Ascending aorta (tissue), 2 donors: ENCODE measurements around the gene NEBL. TPM values are rescaled to one million over a fixed set of nuclear protein-coding genes. Genes with fewer than 3 reads are reported as not detected.

Experiments
- DNase-seq, 2 donors: peaks; one replicate each; pipeline ENCODE4 v3.0.0-alpha.2; 2019; ENCODE audit warnings: low spot score in 2 of 2
- H3K27ac ChIP-seq, 2 donors: fragments of 200-600 bp; sonication (generic); one replicate each; pipeline ENCODE4 v1.5.1; 2016 to 2017; ENCODE audit warnings: mild to moderate bottlenecking in 1 of 2
- H3K27me3 ChIP-seq: fragments of 200-600 bp; sonication (generic); one replicate; pipeline ENCODE4 v1.5.1; 2017
- H3K36me3 ChIP-seq, 2 donors: fragments of 200-600 bp; sonication (generic); one replicate each; pipeline ENCODE4 v1.5.1; 2016
- H3K4me1 ChIP-seq, 2 donors: fragments of 200-600 bp; sonication (generic); one replicate each; pipeline ENCODE4 v1.5.1; 2016 to 2017; ENCODE audit warnings: mild to moderate bottlenecking in 1 of 2
- H3K4me3 ChIP-seq, 2 donors: fragments of 200-600 bp; sonication (generic); one replicate each; pipeline ENCODE4 v1.5.1; 2016 to 2017; ENCODE audit warnings: mild to moderate bottlenecking in 1 of 2
- H3K9me3 ChIP-seq, 2 donors: fragments of 200-600 bp; sonication (generic); one replicate each; pipeline ENCODE4 v1.5.1; 2016
- intact Hi-C: fragments of 100-400 bp; cut with DNase I; formaldehyde crosslinking; loops from one replicate; pipeline ENCODE4 v1.15.1; 2023
- total RNA-seq: library from RNA; depleted of rRNA; stranded (reverse); fragments of >200 nt; gene quantifications from one replicate; pipeline ENCODE4 v1.1.0, GENCODE V29; 2016
- TF ChIP-seq, protein P1 (sequence below), 3 experiments: fragments of 200-600 bp in 2 of 3; fragments of 450-650 bp in 1 of 3; sonication (generic) in 2 of 3; IDR thresholded peaks; one replicate each; pipeline ENCODE4 v1.5.1; 2016 to 2019; ENCODE audit warnings: antibody characterized with exemption in 3 of 3, mild to moderate bottlenecking in 1 of 3, moderate library complexity in 1 of 3

NEBL gene
- total RNA-seq, 1 donor from 2014 or later, result 0.21 TPM

DNA sequence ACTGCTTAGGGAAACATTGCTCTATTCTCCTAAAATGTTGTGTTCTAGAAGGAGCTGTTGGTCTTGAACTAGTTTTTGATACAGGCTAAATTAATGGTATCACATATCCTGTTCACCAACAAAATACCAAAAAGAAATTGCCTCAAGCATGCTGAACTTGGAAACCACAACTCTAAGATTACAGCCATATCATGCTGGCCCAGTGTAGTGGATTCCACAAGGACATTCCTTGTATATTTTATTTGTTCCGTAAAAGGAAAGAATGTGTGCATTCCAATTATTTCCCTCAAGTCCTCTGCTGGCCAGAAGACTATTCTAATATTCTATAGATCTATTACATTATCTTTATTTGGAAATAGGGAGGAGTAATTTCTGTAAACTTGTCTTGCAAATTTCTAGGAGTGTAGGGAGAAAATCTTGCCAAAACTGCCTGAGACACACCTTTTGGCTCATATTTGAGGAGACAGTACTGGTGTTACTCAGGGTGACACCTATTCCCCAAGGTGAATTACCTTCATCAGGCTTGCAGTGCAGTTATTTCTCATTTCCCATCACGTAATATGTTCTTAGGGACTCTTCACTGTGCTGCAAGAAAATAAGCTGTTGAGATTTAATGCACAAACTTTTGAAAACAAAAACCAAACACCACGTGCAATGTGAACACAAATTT is 1.9 kb upstream of the NEBL start:
- DNase-seq, result no peak
- Histone ChIP-seq H3K4me3 (no peak overlapping the region), H3K36me3 (no peaks in the 10 kb centered on the region), H3K9me3 (no peaks in the 10 kb centered on the region), H3K27me3 (no peaks in the 10 kb centered on the region), H3K27ac (no peak overlapping the region), H3K4me1 (no peaks in the 10 kb centered on the region)
- TF ChIP-seq, protein P1, sequence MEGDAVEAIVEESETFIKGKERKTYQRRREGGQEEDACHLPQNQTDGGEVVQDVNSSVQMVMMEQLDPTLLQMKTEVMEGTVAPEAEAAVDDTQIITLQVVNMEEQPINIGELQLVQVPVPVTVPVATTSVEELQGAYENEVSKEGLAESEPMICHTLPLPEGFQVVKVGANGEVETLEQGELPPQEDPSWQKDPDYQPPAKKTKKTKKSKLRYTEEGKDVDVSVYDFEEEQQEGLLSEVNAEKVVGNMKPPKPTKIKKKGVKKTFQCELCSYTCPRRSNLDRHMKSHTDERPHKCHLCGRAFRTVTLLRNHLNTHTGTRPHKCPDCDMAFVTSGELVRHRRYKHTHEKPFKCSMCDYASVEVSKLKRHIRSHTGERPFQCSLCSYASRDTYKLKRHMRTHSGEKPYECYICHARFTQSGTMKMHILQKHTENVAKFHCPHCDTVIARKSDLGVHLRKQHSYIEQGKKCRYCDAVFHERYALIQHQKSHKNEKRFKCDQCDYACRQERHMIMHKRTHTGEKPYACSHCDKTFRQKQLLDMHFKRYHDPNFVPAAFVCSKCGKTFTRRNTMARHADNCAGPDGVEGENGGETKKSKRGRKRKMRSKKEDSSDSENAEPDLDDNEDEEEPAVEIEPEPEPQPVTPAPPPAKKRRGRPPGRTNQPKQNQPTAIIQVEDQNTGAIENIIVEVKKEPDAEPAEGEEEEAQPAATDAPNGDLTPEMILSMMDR (IDR thresholded peaks at IDR 0.05), result no peak
- intact Hi-C loops, result no loop called here

DNA sequence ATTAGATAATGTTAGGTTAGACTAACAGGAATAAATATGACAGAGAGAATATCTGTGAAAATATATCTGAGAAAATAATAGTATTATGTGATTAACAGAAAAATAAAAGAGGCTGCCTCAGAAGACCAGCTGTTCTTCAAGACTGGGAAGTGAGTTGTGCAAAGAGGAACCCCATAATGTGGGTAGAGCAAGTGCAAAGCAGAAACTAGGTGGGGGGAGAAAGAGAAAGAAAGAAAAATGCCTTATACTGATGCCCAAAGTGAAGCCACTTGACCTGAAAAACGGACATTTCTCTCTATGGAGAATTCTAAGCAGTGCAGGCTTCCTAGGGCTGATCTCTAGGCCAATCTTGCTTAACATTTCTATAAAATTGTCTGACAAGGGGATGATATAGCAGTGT is 3.8 kb downstream of the NEBL start:
- H3K4me1 ChIP-seq, result no peaks in the 10 kb centered on the region
- no peak overlapping the region for H3K4me3 ChIP-seq

DNA sequence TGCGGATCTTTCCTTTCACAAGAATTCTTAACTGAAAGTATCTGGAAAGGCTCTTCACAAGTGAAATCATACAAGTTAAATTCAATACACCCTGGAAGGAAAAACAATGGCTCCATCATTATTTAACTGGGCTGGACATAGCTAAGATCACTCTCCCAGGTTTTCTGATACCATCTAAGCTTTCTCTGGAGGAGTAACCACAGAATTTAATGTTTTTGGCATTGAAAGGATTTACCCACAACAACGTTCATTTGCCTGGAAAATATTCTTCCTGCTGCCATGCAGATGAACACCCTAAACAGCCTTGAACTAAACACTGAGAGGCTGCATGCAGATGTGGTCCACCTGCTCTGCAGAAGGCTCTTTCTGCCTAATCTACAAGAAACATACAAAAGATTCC is 4.3 kb downstream of the NEBL start:
- H3K9me3 ChIP-seq, result no peaks in the 10 kb centered on the region
- intact Hi-C loops, result no loop called here
- TF ChIP-seq, protein P1 (IDR thresholded peaks at IDR 0.05), result no peak
- DNase-seq, result no peak
- no peaks in the 10 kb centered on the region for H3K4me1 ChIP-seq
- H3K4me3 ChIP-seq, result no peak overlapping the region
- H3K27ac ChIP-seq, result no peak overlapping the region
- H3K27me3 ChIP-seq, result no peaks in the 10 kb centered on the region
- H3K36me3 ChIP-seq, result no peaks in the 10 kb centered on the region

More for the DNA sequence above, 3.8 kb downstream of the NEBL start:
- H3K9me3 ChIP-seq, result no peaks in the 10 kb centered on the region
- H3K27me3 ChIP-seq, result no peaks in the 10 kb centered on the region
- no peak for DNase-seq
- no peaks in the 10 kb centered on the region for H3K36me3 ChIP-seq
- intact Hi-C loops, result no loop called here
- no peak overlapping the region for H3K27ac ChIP-seq
- TF ChIP-seq, protein P1 (IDR thresholded peaks at IDR 0.05), result no peak

DNA sequence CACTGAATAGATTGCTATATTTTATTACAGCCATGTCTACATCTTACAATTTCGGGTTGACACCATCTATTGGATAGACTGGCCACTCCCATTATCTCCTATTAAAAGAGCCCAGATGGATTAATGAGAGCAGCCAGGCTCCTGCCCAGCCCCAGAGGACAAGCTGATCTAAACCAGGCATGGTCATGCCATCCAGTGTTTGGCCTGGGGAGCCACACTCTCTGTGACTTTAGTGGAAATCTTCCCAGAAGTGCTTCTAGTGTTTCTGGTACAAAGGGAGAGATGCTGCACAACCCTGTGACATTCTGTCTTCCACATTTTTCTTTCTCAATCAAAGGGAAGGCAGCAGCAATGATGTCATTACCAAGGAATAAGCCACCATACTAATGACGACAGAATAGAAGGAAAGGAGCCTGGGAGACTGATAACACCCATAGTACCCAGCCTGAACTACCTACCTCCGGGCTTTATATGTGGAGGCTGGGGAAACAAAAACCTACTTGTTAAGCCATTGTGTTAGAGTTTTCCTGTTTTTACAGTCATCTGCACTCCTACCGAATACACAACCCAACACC is 5.0 kb downstream of the NEBL start:
- Histone ChIP-seq H3K4me1 (no peaks in the 10 kb centered on the region), H3K36me3 (no peaks in the 10 kb centered on the region), H3K4me3 (no peak overlapping the region), H3K27me3 (no peaks in the 10 kb centered on the region), H3K9me3 (no peaks in the 10 kb centered on the region), H3K27ac (no peak overlapping the region)
- no peak for DNase-seq
- TF ChIP-seq, protein P1 (IDR thresholded peaks at IDR 0.05), result no peak
- intact Hi-C loops, result no loop called here

- Histone ChIP-seq H3K27me3 (no peaks in the 10 kb centered on the region), H3K9me3 (no peaks in the 10 kb centered on the region), H3K4me3 (no peak overlapping the region), H3K4me1 (no peaks in the 10 kb centered on the region), H3K36me3 (no peaks in the 10 kb centered on the region), H3K27ac (no peak overlapping the region)
- DNase-seq, result no peak
- intact Hi-C loops, result no loop called here
- TF ChIP-seq, protein P1 (IDR thresholded peaks at IDR 0.05), result no peak
Observed at GRCh38 chr10:20891338-20891714, 5.8 kb downstream of the NEBL start.
